ENCODE results near the gene RERE.
"Not testable (repeated sequence)": the region's sequence is repeated elsewhere in the genome, so short reads cannot be mapped to it uniquely, and the experiment has no call there.

The RERE gene

GRCh38 chr1:8796812-8797211, 20.6 kb downstream of the RERE start:
- DNase-seq, result no peak

- no peak for DNase-seq
These were observed 22.8 kb downstream of the RERE start for GRCh38 chr1:8794605-8795004.

GRCh38 chr1:8791819-8792218, 25.6 kb downstream of the RERE start:
- DNase-seq, result no peak

GRCh38 chr1:8790987-8791386, 26.5 kb downstream of the RERE start:
- no peak for DNase-seq

GRCh38 chr1:8790478-8790877, 27.0 kb downstream of the RERE start:
- no peak for DNase-seq

GRCh38 chr1:8789314-8790214, 27.9 kb downstream of the RERE start:
- DNase-seq, result no peak

- no peak for DNase-seq
These were observed 30.2 kb downstream of the RERE start for GRCh38 chr1:8787218-8787617.

GRCh38 chr1:8786204-8786603, 31.2 kb downstream of the RERE start:
- DNase-seq, result not testable (repeated sequence)

- DNase-seq, result no peak
These were observed 34.5 kb downstream of the RERE start for GRCh38 chr1:8782955-8783354.

- DNase-seq, result no peak
These were observed 35.3 kb downstream of the RERE start for GRCh38 chr1:8782001-8782620.

GRCh38 chr1:8780405-8780804, 37.0 kb downstream of the RERE start:
- no peak for DNase-seq

- no peak for DNase-seq
These were observed 39.6 kb downstream of the RERE start for GRCh38 chr1:8777867-8778266.

GRCh38 chr1:8776104-8776503, 41.3 kb downstream of the RERE start:
- no peak for DNase-seq

- DNase-seq, result no peak
These were observed 50.4 kb downstream of the RERE start for GRCh38 chr1:8767006-8767405.

- DNase-seq, result no peak
These were observed 52.2 kb downstream of the RERE start for GRCh38 chr1:8765198-8765597.

GRCh38 chr1:8764293-8764937, 53.0 kb downstream of the RERE start:
- DNase-seq, result no peak

GRCh38 chr1:8763888-8764287, 53.6 kb downstream of the RERE start:
- DNase-seq, result no peak

- no peak for DNase-seq
These were observed 62.4 kb downstream of the RERE start for GRCh38 chr1:8754993-8755392.

GRCh38 chr1:8754247-8754650, 63.2 kb downstream of the RERE start:
- DNase-seq, result no peak

GRCh38 chr1:8753736-8754135, 63.7 kb downstream of the RERE start:
- no peak for DNase-seq

- DNase-seq, result no peak
These were observed 64.3 kb downstream of the RERE start for GRCh38 chr1:8752921-8753713.

- DNase-seq, result no peak
These were observed 65.0 kb downstream of the RERE start for GRCh38 chr1:8752411-8752810.

- no peak for DNase-seq
These were observed 65.5 kb downstream of the RERE start for GRCh38 chr1:8751984-8752383.

All from inflammatory macrophage (primary cell).